SH-SY5Y (cell line): ENCODE results near the gene DNAH9.

Experiments used
- GATA2 ChIP-seq: IDR thresholded peaks from 2 replicates; pipeline ENCODE4 v1.6.1; 2011; ENCODE audit warnings: mild to moderate bottlenecking, low read depth, low read length
- GATA3 ChIP-seq: IDR thresholded peaks from 2 replicates; pipeline ENCODE4 v1.6.1; 2011; ENCODE audit warnings: low read depth, mild to moderate bottlenecking, low read length, moderate library complexity

DNA sequence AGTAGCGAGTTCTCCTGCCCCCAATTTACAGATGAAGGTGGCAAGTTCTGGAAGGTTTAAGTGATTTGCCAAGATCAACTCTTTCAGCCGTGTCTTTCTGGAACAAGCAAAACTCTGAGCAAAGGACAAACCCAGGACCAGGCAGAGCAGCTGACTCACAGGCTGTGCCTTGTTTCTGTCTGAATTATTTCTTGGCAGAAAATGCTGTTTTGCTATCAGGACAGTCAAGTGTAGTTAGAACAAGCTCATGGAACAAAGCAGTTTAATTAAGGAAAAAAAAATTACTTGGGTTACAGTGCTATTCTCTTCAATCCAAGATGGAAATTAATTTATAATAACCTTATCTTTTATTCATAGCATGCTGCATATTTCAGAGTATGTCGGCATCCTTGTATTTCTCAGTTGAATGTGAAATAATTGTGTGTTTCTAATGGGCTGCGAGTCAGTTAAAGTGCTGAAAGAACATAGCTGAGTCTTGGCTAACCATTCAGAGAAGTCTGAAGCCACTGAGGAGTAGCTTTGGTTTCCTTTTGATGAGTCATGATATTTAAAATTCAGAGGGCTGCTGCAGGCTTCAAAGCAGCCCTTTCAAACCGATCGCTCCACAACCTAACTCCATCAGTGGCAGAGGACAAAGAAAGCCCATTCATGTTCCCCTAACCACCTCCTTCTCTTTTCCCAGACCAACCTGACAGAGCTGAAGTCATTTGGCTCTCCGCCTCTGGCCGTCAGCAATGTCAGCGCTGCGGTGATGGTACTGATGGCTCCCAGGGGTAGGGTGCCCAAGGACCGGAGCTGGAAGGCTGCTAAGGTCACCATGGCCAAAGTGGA lies 255.3 kb downstream of the DNAH9 start:
- TF ChIP-seq GATA3: no peak
- no peak for TF ChIP-seq GATA2
